GM13977 (cell line): ENCODE results near the gene COLQ.

Experiments used
- DNase-seq: peaks from one replicate; pipeline ENCODE4 v3.0.0; 2012; ENCODE audit warnings: low spot score
- in situ Hi-C: fragments of 300-500 bp; cut with MboI; formaldehyde crosslinking; loops from one replicate; pipeline ENCODE4 v1.12.0; 2022; ENCODE audit warnings: low sequenced_read_pairs, low pct_unique_long_range_greater_than_20kb, mixed read lengths, inconsistent platforms; ENCODE audit not compliant: unreplicated experiment
- TF ChIP-seq, protein P1 (sequence below): IDR thresholded peaks from 2 replicates; pipeline ENCODE4 v1.5.1; 2012; ENCODE audit warnings: mild to moderate bottlenecking, control low read depth; ENCODE audit not compliant: insufficient read depth; ENCODE audit errors: extremely low read depth, missing control alignments

The COLQ gene

GRCh38 chr3:15521573-15521965, at the start of gene COLQ:
COLQ (minus strand) TSS chr3:15521706; CDS start chr3:15521625, 81 bp downstream.
- in situ Hi-C loops, result no loop called here
- no peak for DNase-seq
- TF ChIP-seq, protein P1, sequence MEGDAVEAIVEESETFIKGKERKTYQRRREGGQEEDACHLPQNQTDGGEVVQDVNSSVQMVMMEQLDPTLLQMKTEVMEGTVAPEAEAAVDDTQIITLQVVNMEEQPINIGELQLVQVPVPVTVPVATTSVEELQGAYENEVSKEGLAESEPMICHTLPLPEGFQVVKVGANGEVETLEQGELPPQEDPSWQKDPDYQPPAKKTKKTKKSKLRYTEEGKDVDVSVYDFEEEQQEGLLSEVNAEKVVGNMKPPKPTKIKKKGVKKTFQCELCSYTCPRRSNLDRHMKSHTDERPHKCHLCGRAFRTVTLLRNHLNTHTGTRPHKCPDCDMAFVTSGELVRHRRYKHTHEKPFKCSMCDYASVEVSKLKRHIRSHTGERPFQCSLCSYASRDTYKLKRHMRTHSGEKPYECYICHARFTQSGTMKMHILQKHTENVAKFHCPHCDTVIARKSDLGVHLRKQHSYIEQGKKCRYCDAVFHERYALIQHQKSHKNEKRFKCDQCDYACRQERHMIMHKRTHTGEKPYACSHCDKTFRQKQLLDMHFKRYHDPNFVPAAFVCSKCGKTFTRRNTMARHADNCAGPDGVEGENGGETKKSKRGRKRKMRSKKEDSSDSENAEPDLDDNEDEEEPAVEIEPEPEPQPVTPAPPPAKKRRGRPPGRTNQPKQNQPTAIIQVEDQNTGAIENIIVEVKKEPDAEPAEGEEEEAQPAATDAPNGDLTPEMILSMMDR, result no peak

GRCh38 chr3:15563190-15563589, 41.7 kb upstream of the COLQ start:
- TF ChIP-seq, protein P1, result no peak
- DNase-seq, result no peak
- in situ Hi-C loops, result loop anchor here (25.0 kb wide), 1 partner anchor 301 kb away; no protein-coding TSS in a partner anchor

GRCh38 chr3:15562560-15562959, 41.1 kb upstream of the COLQ start:
- no peak for DNase-seq
- TF ChIP-seq, protein P1, result no peak
- in situ Hi-C loops, result loop anchor here (25.0 kb wide), 1 partner anchor 300 kb away; no protein-coding TSS in a partner anchor

- in situ Hi-C loops, result loop anchor here (25.0 kb wide), 1 partner anchor 296 kb away; no protein-coding TSS in a partner anchor
- TF ChIP-seq, protein P1, result no peak
- DNase-seq, result no peak
Measured at GRCh38 chr3:15558581-15558980, 37.1 kb upstream of the COLQ start.

- in situ Hi-C loops, result loop anchor here (25.0 kb wide), 1 partner anchor 295 kb away; no protein-coding TSS in a partner anchor
- TF ChIP-seq, protein P1, result peak; percentile 43
Measured at GRCh38 chr3:15557511-15557946, 36.0 kb upstream of the COLQ start.

GRCh38 chr3:15556512-15556911, 35.0 kb upstream of the COLQ start:
- peak; percentile 48 for DNase-seq
- in situ Hi-C loops, result loop anchor here (25.0 kb wide), 1 partner anchor 294 kb away; no protein-coding TSS in a partner anchor
- TF ChIP-seq, protein P1, result no peak

More at GRCh38 chr3:15557511-15557946, 36.0 kb upstream of the COLQ start:
- peak; percentile 39 for DNase-seq

DNA sequence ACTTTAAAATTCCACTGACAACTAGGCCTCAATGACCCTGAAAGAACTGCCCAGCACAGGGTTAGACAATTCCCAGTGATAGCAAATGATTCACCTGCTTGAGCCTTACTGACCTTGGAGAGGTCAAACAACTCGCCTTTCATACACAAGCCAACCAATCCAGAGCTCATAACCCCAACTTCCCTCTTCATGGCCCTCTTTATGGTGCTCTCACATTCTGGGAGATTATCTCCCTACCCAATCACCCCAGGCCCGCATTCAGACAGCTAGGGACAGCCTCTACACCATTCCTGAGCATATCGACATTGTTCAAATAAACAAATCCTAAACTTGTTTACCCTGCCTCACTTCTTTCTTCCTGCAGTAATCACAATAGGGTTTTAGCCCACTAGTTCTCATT, 32.2 kb upstream of the COLQ start:
- TF ChIP-seq, protein P1, result no peak
- no peak for DNase-seq
- in situ Hi-C loops, result loop anchor here (25.0 kb wide), 1 partner anchor 291 kb away; no protein-coding TSS in a partner anchor
